Testis (tissue), 2 donors: ENCODE data around the gene MATN1.

Source experiments
- POLR2A ChIP-seq: fragments of 450-650 bp; IDR thresholded peaks from one replicate; pipeline ENCODE4 v1.6.1; 2017; ENCODE audit warnings: antibody characterized with exemption, mild to moderate bottlenecking, moderate library complexity
- TF ChIP-seq, protein P1 (sequence below), 3 experiments: fragments of 450-650 bp in 2 of 3; fragments of 200-600 bp in 1 of 3; sonication (generic) in 1 of 3; IDR thresholded peaks; one replicate each; pipeline ENCODE4 v1.5.1; 2016 to 2019; ENCODE audit warnings: antibody characterized with exemption in 3 of 3, mild to moderate bottlenecking in 2 of 3, moderate library complexity in 1 of 3

DNA sequence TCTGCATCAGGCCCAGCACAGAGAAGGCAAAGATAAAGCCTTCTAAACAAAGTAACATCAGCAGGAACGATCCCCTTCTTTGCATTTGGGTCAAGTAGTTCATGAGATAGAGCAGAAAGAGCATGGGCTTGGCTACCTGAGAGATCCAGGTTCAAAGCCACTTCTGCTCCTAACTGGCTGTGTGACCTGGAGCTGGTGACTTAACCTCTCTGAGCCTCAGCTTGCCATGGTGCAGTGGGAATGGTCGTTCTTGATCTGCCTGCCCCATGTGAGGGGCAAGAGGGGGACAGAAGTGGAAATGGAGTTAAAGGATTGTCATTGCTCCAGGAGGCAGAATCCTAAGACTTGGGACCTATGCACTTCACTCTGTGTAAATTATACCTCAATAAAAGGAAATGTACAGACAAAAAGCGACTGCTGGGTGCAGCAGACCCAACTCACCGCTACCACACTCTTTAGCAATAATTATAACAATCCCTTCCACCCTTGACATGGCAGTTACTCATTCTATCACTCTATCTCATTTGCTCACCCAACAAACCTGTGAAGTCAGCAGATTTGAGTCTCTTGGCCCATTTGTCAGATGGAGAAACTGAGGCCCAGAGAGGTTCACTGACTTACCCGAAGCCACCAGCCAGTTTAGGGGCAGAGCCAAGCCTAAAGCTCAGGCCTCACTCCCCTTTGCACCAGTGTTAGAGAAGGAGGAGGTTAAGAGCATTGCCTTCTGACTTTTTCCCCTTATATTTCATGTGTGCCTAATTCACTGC, 1.5 kb upstream of the MATN1 start:
- TF ChIP-seq POLR2A = no peak
- TF ChIP-seq, protein P1, sequence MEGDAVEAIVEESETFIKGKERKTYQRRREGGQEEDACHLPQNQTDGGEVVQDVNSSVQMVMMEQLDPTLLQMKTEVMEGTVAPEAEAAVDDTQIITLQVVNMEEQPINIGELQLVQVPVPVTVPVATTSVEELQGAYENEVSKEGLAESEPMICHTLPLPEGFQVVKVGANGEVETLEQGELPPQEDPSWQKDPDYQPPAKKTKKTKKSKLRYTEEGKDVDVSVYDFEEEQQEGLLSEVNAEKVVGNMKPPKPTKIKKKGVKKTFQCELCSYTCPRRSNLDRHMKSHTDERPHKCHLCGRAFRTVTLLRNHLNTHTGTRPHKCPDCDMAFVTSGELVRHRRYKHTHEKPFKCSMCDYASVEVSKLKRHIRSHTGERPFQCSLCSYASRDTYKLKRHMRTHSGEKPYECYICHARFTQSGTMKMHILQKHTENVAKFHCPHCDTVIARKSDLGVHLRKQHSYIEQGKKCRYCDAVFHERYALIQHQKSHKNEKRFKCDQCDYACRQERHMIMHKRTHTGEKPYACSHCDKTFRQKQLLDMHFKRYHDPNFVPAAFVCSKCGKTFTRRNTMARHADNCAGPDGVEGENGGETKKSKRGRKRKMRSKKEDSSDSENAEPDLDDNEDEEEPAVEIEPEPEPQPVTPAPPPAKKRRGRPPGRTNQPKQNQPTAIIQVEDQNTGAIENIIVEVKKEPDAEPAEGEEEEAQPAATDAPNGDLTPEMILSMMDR (IDR thresholded peaks at IDR 0.05) = no peak
